Gastroesophageal sphincter (tissue), 4 donors: Measurements from ENCODE around the gene ZNF691. TPM values are rescaled to one million over a fixed set of nuclear protein-coding genes. Genes with fewer than 3 reads are reported as not detected.
"Not testable (repeated sequence)": the region's sequence is repeated elsewhere in the genome, so short reads cannot be mapped to it uniquely, and the experiment has no call there.

ENCODE experiments used
- ATAC-seq: fragments of 150-250 bp; one replicate; pipeline ENCODE4 v1.9.1; 2016; ENCODE audit warnings: mild to moderate bottlenecking, moderate library complexity
- H3K27ac ChIP-seq, 4 donors: fragments of 200-600 bp; sonication (generic) in 3 of 4; 1 replicate in 3 of 4; 2 replicates in 1 of 4; pipeline ENCODE4 v1.5.1; 2016 to 2019
- H3K27me3 ChIP-seq: fragments of 200-600 bp; sonication (generic); one replicate; pipeline ENCODE4 v1.5.1; 2019
- H3K36me3 ChIP-seq, 2 donors: fragments of 200-600 bp; sonication (generic); one replicate each; pipeline ENCODE4 v1.5.1; 2019; ENCODE audit warnings: control low read depth in 1 of 2
- H3K4me1 ChIP-seq, 3 donors: fragments of 200-600 bp; sonication (generic); 1 replicate in 2 of 3; 2 replicates in 1 of 3; pipeline ENCODE4 v1.5.1; 2016 to 2019; ENCODE audit warnings: control low read depth in 2 of 3
- H3K4me3 ChIP-seq, 2 donors: fragments of 200-600 bp; sonication (generic); one replicate each; pipeline ENCODE4 v1.5.1; 2019; ENCODE audit warnings: mild to moderate bottlenecking in 1 of 2, moderate library complexity in 1 of 2
- H3K9me3 ChIP-seq, 3 donors: fragments of 200-600 bp; sonication (generic); one replicate each; pipeline ENCODE4 v1.5.1; 2017 to 2019; ENCODE audit warnings: control low read depth in 2 of 3
- CTCF ChIP-seq, 4 experiments: fragments of 200-600 bp in 2 of 4; fragments of 450-650 bp in 2 of 4; sonication (generic) in 1 of 4; IDR thresholded peaks; one replicate each; pipeline ENCODE4 v1.5.1; 2017 to 2019; ENCODE audit warnings: antibody characterized with exemption in 4 of 4, mild to moderate bottlenecking in 2 of 4, moderate library complexity in 2 of 4
- EP300 ChIP-seq: sonication (generic); formaldehyde crosslinking; IDR thresholded peaks from one replicate; pipeline ENCODE4 v1.6.1; 2017; ENCODE audit warnings: antibody characterized with exemption, mild to moderate bottlenecking
- POLR2A ChIP-seq, 2 donors: fragments of 450-650 bp; IDR thresholded peaks; one replicate each; pipeline ENCODE4 v1.6.1; 2017; ENCODE audit warnings: antibody characterized with exemption in 2 of 2, mild to moderate bottlenecking in 2 of 2, moderate library complexity in 1 of 2
- POLR2AphosphoS5 ChIP-seq: sonication (generic); formaldehyde crosslinking; IDR thresholded peaks from one replicate; pipeline ENCODE4 v1.6.1; 2017; ENCODE audit warnings: antibody characterized with exemption
- whole genome bisulfite sequencing, 2 donors: methylation state at CpG; one replicate each; pipeline ENCODE4 v1.1.5; 2018; ENCODE audit warnings: low coverage in 1 of 2; 5-methylcytosine and 5-hydroxymethylcytosine counted together
- total RNA-seq, 4 donors: library from RNA; depleted of rRNA; stranded (reverse); fragments of >200 nt; gene quantifications; one replicate each; pipeline ENCODE4 v1.1.0, GENCODE V29; 2016

The ZNF691 gene
- total RNA-seq, 4 donors from 2014 or later, result 11.2 to 22.4 (median 13.8) TPM

- peaks cover 14% of the 10 kb centered on the region for H3K27me3 ChIP-seq
- no peak overlapping the region for H3K27ac ChIP-seq
- no peak overlapping the region for H3K4me3 ChIP-seq
- no peak for ATAC-seq
- no peaks in the 10 kb centered on the region for H3K4me1 ChIP-seq
- no peak for TF ChIP-seq EP300
- TF ChIP-seq POLR2A (IDR thresholded peaks at IDR 0.05), result no peak
- no peak for TF ChIP-seq POLR2AphosphoS5
- no peak for TF ChIP-seq CTCF (IDR thresholded peaks at IDR 0.05)
- H3K36me3 ChIP-seq, result no peaks in the 10 kb centered on the region
- 76 to 85% methylated on average over 4 to 5 of the region's 5 CpGs for WGBS, 2 donors
- H3K9me3 ChIP-seq, result no peaks in the 10 kb centered on the region
Measured at GRCh38 chr1:42866549-42866948, 20.1 kb downstream of the ZNF691 start.

DNA sequence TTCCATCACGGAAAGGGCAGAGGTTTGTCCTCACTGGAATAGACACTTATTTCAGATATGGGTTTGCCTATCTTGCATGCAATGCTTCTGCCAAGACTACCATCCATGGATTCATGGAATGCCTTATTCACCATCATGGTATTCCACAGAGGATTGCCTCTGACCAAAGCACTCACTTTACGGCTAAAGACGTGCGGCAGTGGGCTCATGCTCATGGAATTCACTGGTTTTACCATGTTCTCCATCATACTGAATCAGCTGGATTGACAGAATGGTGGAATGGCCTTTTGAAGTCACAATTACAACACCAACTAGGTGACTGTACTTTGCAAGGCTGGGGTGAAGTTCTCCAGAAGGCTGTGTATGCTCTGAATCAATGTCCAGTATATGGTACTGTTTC lies 22.1 kb downstream of the ZNF691 start:
- not testable (repeated sequence) for H3K27me3 ChIP-seq

DNA sequence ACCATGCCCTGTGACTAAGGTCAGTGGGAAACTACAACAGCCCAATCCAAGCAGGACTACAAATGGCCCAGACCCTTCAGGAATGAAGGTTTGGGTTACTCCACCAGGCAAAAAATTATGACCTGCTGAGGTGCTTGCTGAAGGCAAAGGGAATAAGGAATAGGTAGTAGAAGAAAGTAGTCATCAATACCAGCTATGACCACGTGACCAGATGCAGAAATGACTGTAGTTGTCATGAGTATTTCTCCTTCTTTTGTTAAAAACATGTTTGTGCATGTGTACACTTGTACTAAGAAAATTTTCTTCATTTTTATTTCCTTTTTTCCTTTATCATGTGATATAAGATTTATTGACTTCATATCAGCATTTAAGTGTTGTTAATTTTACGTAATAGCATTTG lies 22.8 kb downstream of the ZNF691 start:
- H3K4me1 ChIP-seq, H3K36me3 ChIP-seq, H3K27ac ChIP-seq, ATAC-seq, H3K9me3 ChIP-seq, H3K27me3 ChIP-seq, H3K4me3 ChIP-seq: not testable (repeated sequence)
- 39 to 67% methylated on average over 2 of the region's 2 CpGs for WGBS, 2 donors

More for the DNA sequence above, 22.1 kb downstream of the ZNF691 start:
- H3K36me3 ChIP-seq, H3K4me3 ChIP-seq, H3K9me3 ChIP-seq, ATAC-seq, H3K27ac ChIP-seq, H3K4me1 ChIP-seq: not testable (repeated sequence)
- WGBS, 2 donors, result 60% methylated on average over 1 of the region's 4 CpGs; no CpG with 5 or more reads in 1 of the 2 donors

DNA sequence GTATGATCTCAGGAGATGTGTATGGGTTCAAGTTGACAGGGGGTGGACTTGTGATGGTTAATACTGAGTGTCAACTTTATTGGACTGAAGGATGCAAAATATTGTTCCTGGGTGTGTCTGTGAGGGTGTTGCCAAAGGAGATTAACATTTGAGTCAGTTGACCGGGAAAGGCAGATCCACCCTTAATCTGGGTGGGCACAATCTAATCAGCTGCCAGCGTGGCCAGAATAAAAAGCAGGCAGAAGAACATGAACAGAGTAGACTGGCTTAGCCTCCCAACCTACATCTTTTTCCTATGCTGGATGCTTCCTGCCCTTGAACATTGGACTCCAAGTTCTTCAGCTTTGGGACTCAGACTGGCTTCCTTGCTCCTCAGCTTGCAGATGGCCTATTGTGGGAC lies 23.3 kb downstream of the ZNF691 start:
- H3K9me3 ChIP-seq, H3K27me3 ChIP-seq, H3K4me3 ChIP-seq, H3K36me3 ChIP-seq, H3K27ac ChIP-seq, H3K4me1 ChIP-seq, ATAC-seq: not testable (repeated sequence)
- WGBS, 2 donors, result 80 to 83% methylated on average over 1 to 2 of the region's 2 CpGs

- not testable (repeated sequence) for H3K27ac ChIP-seq, ATAC-seq, H3K27me3 ChIP-seq, H3K9me3 ChIP-seq, H3K4me1 ChIP-seq, H3K4me3 ChIP-seq, H3K36me3 ChIP-seq
Measured at GRCh38 chr1:42873108-42873507, 26.7 kb downstream of the ZNF691 start.

DNA sequence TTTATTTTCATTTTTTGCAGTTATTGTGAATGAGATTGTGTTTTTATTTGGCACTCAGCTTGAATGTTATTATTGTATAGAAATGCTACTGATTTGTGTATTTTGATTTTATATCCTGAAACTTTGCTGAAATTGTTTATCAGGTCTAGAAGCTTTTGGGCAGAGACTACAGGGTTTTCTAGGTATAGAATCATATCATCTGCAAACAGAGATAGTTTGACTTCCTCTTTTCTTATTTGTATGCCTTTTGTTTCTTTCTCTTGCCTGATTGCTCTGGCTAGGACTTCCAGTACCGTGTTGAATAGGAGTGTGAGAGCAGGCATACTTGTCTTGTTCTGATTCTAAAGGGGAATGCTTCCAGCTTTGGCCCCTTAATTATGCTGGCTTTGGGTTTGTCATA lies 27.3 kb downstream of the ZNF691 start:
- H3K36me3 ChIP-seq, result no peaks in the 10 kb centered on the region
- ATAC-seq, result no peak
- H3K4me1 ChIP-seq, result no peaks in the 10 kb centered on the region
- TF ChIP-seq CTCF (IDR thresholded peaks at IDR 0.05), result no peak
- no peak for TF ChIP-seq EP300
- TF ChIP-seq POLR2AphosphoS5, result no peak
- TF ChIP-seq POLR2A (IDR thresholded peaks at IDR 0.05), result no peak
- H3K9me3 ChIP-seq, result no peaks in the 10 kb centered on the region
- WGBS, 2 donors, result 64 to 67% methylated on average over 1 of the region's 1 CpG
- no peak overlapping the region for H3K4me3 ChIP-seq
- peaks cover 9% of the 10 kb centered on the region for H3K27me3 ChIP-seq
- H3K27ac ChIP-seq, result no peak overlapping the region

- H3K27me3 ChIP-seq, result peaks cover 17% of the 10 kb centered on the region
- H3K36me3 ChIP-seq, result no peaks in the 10 kb centered on the region
- no peaks in the 10 kb centered on the region for H3K9me3 ChIP-seq
- no peaks in the 10 kb centered on the region for H3K4me1 ChIP-seq
- no peak overlapping the region for H3K27ac ChIP-seq
- no peak overlapping the region for H3K4me3 ChIP-seq
- ATAC-seq, result no peak
- TF ChIP-seq CTCF (IDR thresholded peaks at IDR 0.05) (no peak), POLR2AphosphoS5 (no peak), POLR2A (IDR thresholded peaks at IDR 0.05) (no peak), EP300 (no peak)
Measured at GRCh38 chr1:42876009-42876408, 29.6 kb downstream of the ZNF691 start.
